SH-SY5Y (cell line): ENCODE measurements around the gene ZDHHC14.

ENCODE experiments used
- GATA2 ChIP-seq: IDR thresholded peaks from 2 replicates; pipeline ENCODE4 v1.6.1; 2011; ENCODE audit warnings: mild to moderate bottlenecking, low read depth, low read length
- GATA3 ChIP-seq: IDR thresholded peaks from 2 replicates; pipeline ENCODE4 v1.6.1; 2011; ENCODE audit warnings: low read depth, mild to moderate bottlenecking, low read length, moderate library complexity

ZDHHC14 gene

DNA sequence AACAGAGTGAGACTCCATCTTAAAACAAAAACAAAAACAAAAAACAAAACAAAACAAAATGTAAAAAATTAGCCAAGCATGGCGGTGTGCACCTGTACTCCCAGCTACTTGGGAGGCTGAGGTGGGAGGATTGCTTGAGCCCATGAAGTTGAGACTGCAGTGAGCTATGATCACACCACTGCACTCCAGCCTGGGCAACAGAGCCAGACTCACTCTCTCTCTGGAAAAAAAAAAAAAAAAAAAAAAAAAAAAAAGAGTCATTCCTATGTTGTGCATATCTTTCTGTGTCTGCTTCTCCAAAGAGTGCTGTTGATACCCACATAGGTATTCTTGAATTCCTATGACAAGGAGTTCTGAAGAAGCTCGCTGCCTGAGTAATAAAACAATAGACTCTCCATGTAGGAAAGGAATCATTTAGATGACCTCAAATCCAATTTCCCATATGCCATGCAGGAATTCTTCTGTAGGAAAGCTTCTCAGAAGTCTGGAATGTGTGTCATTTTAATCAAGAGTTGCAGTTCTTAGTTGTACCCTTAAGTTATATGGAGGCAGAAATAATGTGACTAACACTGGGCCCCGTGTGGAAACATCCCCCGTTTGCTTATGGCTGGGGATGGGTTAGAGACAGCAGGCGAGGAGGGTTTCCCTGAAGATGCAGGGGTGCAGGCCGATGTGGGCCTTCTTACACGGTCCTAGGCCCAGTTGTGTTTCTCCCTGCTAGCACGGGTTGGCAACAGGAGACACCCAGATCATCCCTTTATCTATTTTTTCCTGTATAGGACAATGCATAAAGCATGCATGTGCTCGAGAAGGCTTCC, 79.4 kb downstream of the ZDHHC14 start:
- no peak for TF ChIP-seq GATA2
- no peak for TF ChIP-seq GATA3

DNA sequence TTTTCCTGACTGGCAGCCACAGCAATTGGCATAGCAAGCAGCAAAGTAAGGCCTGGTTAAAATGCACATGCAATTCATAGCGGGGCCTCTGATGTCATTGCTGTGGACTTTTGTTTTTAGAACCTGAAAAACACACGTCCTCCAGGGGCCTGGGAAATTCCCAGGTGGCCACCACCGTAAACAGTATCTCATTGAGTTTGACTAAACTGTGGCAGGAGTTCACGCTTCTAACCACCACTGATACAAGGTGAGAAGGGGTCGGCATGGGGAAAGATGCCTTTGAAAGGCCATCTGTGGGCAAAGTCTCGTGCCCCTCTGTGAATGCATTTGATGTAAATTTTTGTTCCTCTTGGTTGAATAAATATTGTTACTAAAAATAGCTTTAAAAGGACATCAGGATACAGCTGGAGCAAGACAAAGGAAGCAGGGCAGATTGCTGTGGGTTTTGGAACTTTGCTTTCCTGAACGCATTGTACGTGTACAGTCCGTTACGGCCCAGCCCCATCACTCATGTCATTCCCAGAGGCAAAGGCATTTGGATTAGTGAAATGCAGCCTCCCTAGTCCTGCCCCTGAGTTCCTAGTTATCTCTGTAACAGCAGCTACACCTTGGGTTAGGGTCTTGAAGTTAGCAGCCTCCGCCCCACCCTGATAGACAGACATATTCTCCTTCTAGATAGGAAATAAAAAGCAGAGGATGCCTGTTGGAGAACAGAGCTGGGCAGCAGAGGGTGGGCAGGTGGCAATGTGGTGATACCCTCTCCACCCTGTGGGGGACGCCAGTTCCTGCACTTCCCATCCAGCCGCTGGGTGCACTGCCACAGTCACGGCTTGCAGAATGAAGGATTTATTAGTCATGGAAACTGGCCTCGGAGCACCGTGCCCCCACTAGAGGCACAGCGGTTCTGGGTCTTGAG, 80.3 kb downstream of the ZDHHC14 start:
- TF ChIP-seq GATA2 = no peak
- TF ChIP-seq GATA3 = no peak

DNA sequence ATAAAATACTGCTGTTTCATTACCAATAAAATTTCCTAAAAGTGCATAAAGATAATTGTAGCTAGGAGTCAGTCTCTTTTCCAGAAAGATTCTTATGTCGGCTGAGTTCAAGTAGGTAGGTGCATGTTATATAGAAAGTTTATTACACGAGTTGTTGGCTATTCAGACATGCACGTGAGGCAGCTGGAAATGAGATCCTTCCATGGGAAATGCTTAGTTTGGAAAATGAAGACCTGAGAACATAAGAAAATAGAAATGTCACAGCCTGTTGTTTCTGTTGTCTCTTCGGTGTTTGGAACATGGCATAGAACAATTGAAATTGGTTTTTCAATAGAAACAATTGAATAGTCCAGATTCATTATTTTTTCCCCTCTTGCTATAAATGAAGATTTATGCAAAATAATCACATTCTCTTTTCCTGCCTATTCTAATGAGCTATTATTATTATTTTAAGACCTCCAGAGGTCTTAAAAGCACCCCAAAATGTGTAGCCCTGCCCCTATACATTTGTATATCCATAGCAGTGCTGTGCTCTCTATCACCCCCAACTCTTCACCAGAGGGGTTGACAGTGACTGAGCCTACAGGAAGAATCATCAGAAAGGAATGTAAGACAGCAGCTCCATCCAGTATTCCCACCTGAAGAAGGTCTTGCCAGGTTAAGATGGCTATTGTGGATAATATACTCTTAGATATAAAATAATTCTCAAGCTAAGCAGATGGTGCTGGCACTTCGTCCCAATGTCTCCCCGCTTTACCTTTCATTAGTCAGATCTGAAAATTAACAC, 82.2 kb downstream of the ZDHHC14 start:
- TF ChIP-seq GATA2 = no peak
- no peak for TF ChIP-seq GATA3

DNA sequence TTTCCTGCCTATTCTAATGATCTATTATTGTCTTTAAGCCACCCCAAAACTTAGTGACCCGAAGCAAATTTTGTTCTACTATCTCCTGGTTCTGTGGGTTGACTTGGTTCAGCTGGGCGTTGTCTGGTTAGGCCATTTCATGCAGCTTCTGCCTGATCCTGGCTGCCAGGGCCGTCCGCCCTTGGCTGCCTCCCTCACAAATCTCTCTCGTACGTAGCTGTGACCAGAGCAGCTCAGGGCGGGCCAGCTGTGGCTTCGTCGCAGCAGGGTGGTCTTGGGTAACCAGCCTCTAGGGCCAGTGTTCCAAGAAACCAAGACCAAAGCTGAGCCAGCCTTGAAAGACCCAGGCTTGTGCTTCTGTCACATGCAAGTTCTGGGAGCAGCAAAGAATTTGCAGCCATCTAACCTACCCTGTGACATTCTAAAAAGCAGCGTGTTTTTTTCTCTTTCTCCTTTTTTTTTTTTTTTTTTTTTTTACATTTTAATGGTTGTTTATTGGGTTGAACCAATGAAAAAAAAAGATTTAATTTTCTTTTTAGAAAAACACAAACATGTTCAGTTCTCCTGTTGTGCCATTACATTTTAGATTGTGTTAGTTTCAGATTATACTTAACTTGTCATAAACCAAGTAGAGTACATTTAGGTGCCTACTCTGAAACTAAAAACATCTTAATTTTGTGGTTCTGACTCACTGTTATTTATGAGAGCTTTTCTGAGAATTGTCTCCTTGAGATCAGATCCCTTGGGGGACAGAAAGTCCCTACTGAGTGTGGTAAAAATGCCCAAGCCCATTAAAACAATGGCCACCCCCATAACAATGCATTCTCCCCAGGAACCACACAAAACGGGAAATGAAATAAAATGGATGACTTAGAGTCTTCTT, 83.9 kb downstream of the ZDHHC14 start:
- no peak for TF ChIP-seq GATA3
- no peak for TF ChIP-seq GATA2

DNA sequence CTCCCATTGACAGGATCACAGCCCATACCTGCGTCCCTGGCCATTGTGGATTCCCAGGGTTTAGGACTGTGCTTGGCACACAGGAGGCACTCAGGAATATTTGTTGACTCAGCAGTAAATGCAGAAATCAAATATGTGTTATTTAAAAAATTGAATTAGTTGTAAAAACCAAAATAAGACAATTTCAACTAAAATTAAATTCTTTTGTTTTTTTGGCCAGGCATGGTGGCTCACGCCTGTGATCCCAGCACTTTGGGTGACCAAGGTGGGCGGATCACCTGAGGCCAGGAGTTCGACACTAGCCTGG, 85.3 kb downstream of the ZDHHC14 start:
- TF ChIP-seq GATA2 (no peak), GATA3 (no peak)

DNA sequence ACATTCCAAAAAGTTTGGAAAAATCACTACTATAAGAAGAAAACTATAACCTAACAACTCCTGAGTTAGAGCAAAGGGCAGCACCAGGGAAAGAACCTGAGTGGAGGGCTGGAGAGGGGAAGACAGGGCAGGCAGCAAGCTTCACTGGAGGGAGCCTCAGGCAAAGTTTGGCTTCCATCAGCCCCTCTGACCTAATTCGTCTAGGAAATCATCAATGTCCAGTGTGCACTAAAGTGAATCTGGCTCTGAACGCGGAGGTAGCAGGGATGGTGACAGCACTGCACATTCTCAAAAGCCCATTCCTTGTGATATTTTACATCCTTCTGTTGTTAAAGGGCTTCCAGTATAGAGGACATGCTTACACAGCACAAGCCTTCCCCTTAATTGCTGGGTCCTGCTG, 87.1 kb downstream of the ZDHHC14 start:
- no peak for TF ChIP-seq GATA2

DNA sequence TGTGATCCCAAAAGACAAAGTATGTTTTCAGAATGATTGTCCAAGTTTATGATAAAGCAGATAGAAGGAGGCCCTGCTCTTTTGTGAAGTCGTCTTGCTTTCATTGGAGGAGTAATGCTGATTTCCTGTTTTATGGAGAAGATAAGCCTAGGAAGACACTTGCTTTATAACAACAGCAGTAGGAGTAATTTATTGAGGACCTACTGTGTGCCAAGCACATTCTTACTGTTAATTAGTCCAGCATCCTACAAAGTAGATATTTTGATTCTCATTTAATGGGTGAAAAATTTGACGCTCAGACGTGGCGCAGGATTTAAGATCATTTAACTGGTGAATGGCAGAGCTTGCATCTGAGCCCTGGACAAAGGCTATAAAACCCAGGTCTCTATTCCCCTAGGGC, 87.6 kb downstream of the ZDHHC14 start:
- TF ChIP-seq GATA3 (no peak), GATA2 (no peak)

DNA sequence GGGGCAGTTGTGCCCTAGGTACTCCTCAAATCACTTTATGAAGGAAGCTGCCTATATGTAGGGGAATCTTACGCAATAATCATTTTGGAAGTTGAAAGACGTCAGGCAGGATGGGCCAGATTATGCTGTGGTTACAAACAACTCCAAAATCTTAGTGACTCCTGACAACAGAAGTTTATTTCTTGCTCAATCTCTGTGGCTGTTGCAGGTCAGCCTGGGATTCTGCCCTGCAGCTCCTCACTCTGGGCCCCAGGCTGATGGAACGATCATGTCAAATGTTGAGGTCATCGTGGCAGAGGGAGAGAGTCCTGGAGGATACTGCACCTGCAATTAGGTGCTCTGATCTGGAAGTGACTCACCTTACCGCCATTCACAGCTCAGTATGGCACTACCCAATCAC, 88.4 kb downstream of the ZDHHC14 start:
- no peak for TF ChIP-seq GATA3
- TF ChIP-seq GATA2 = no peak

DNA sequence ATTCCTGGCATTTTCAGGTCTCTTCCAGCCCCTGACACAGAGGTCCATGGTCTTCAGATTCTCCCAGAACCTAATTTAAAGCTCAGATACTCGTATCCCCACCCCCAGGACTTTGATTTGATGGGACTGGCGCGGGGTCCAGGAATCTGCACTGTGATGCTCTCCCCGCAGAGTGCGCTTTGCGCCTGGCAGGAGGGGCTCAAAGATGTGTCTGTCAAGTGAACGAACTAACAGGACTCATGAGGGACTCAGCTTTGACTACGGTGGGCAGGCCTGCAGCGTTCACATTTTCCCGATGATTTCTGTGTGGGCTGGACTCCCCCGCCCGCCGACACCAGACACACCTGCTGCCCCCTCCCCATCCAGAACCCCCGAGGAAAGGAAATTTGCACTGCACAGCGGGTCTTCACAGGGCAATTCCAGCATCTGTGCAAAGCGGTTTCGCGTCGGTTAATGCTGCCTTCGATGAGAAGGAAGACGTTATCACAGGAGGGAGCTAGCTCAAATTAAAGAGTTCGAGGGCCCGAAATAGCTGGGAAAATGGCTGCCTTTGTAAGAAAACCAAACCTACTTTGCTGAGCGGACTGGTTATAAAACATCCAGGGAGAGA, 90.2 kb downstream of the ZDHHC14 start:
- TF ChIP-seq GATA2 (no peak), GATA3 (no peak)

DNA sequence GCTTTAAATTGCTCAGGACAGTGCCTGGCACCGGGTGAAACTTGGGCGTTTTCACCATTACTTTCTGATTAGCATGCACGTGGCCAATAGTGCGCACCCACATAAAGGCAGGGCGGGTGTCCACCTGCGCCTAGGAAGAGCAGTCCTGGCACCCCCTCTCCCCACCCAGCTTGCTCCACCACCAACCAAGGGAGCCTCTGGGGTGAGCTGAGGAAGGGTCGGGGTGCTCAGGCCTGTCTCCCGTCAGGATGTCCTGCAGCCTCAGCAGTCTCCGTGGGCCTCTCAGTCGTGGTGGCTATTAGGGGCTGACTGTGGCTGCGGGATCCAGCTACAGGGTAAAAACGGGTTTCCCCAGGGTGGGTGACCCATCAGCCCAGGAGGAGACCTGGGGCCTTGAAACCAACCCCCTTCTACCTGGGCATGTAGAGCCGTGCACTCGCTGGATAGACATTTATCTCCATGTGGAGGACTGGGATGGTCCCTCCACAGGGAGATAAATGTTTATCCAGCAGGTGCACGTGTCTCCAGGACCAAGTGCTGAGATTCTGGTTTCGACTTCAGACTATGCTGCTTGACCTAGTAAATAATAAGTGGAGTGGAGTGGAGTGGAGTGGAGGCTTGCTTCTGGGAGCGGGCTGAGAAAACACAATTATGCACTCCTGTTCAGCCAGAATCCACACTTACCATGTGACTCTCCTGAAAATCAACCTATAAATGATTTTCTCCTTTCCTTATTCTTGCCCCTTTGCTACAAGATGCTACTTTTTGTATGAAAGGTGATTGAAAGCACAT, 91.1 kb downstream of the ZDHHC14 start:
- TF ChIP-seq GATA2 = no peak
- TF ChIP-seq GATA3 = no peak

DNA sequence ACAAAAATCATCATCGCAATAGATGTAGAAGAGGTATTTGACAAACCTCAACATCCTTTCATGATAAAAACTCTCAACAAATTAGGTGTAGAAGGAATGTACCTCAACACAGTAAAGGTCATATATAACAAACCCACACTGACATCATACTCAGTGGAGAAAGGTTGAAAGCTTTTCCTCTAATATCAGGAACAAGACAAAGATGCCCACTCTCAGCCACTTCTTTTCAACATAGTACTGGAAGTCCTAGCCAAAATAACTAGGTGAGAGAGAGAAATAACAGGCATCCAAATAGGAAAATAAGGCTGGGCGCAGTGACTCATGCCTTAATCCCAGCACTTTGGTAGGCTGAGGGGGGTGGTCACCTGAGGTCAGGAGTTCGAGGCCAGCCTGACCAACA, 95.8 kb downstream of the ZDHHC14 start:
- TF ChIP-seq GATA3 (no peak), GATA2 (no peak)

DNA sequence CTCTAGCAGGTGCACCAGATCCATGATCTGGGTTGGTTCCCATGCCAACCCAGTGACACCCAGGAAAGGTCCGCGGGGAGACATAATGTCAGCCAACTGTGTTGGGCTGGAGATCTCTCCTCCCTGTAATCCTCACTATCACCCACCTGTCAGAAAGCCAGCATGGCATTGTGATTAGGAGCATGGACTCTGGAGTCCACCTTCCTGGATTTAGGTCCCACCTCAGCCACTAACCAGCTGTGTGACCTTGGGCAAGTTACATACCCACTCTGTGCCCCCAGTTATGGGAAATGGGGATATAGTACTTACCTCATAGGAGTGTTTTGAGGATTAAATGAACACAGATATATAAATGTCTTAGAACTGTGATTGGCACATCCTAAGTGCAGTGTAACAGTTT, 97.9 kb downstream of the ZDHHC14 start:
- TF ChIP-seq GATA2 (no peak), GATA3 (no peak)
